ENCODE results near the gene RAB11FIP4. TPM values are rescaled to one million over a fixed set of nuclear protein-coding genes. Genes with fewer than 3 reads are reported as not detected.

Gene RAB11FIP4
- total RNA-seq, 1 donor: under 0.01 TPM

DNA sequence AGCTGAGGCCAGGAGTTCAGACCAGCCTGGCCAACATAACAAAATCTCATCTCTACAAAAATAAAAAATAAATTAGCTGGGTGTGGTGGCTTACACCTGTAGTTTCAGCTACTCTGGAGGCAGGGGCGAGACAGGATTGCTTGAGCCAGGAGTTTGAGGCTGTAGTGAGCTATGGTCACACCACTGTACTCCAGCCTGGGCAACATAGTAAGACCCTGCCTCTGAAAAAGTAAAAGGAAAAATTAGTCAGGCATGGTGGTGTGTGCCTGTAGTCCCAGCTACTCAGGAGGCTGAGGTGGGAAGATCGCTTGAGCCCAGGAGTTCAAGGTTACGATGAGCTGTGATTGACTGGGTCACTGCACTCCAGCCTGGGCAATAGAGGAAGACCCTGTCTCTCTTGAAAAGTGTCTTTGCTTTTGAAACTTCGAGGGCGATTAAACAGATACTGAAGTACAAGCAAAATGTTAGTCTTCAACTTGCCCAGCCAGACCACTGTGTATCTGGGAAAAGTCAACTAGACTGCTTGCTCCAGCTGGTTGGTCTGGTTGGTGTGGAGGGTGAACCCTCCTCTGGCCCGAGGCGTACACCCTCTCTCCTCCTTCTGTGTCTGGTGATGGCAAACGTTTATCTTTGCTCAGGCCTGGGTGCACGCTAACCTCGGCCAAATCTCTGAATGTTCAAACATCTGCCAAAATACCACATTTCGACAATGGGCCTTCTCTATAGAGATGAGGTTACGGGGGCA lies 174.9 kb downstream of the RAB11FIP4 start:
- DNase-seq (ENCODE audit: low read depth): no peak
- no peak overlapping the region for H3K4me3 ChIP-seq (ENCODE audit: low read depth, low read length)
- TF ChIP-seq CTCF (IDR thresholded peaks at IDR 0.05; ENCODE audit: insufficient read depth, low read depth, low read length): no peak

- H3K4me3 ChIP-seq (ENCODE audit: low read depth, low read length): no peak overlapping the region
- no peak for TF ChIP-seq CTCF (IDR thresholded peaks at IDR 0.05; ENCODE audit: insufficient read depth, low read depth, low read length)
Measured at GRCh38 chr17:31566992-31567373, 175.5 kb downstream of the RAB11FIP4 start.

DNA sequence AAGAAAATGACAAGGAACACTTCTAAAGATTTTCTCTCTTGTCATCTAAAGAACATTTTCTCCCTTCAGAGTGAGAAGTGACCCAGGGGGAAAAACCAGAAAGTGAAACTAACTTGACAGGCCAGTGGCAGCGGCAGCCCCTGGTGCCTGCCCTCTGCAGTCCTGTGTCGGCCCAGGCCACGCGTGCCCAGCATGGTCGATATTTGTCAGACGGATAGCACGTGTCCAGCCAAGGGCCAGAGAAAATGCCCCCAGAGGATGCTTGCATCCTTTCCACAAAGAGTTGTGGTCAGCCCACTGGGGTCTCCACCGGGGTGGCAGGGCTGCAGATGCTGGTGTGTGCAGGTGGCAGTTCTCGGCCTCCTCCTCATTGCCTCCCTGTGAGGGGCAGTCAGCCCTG lies 176.6 kb downstream of the RAB11FIP4 start:
- no peak for TF ChIP-seq CTCF (IDR thresholded peaks at IDR 0.05; ENCODE audit: insufficient read depth, low read depth, low read length)
- no peak for DNase-seq (ENCODE audit: low read depth)
- H3K4me3 ChIP-seq (ENCODE audit: low read depth, low read length): no peak overlapping the region

More at GRCh38 chr17:31566992-31567373, 175.5 kb downstream of the RAB11FIP4 start:
- no peak for DNase-seq (ENCODE audit: low read depth)

DNA sequence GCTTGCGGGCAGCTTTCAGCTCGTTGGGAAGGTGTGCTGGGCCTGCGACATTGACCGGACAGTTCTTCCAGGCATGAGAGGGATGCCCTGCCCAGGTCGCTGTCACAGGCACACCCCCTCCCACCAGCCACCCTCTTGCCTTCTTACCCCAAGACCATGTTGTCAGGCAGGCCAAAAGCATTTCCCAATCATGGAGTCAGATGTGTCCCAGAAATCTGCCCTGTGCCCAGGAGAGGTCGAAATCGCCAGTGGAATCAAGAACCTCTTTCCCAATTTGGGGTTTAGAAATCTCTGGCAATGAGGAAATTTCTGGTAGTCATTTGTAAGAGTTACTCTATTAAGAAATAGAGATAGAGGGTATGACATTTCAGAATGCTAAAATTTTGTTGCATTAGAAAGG lies 177.1 kb downstream of the RAB11FIP4 start:
- no peak overlapping the region for H3K4me3 ChIP-seq (ENCODE audit: low read depth, low read length)
- peak; percentile 79 for DNase-seq (ENCODE audit: low read depth)
- TF ChIP-seq CTCF (IDR thresholded peaks at IDR 0.05; ENCODE audit: insufficient read depth, low read depth, low read length): no peak

DNA sequence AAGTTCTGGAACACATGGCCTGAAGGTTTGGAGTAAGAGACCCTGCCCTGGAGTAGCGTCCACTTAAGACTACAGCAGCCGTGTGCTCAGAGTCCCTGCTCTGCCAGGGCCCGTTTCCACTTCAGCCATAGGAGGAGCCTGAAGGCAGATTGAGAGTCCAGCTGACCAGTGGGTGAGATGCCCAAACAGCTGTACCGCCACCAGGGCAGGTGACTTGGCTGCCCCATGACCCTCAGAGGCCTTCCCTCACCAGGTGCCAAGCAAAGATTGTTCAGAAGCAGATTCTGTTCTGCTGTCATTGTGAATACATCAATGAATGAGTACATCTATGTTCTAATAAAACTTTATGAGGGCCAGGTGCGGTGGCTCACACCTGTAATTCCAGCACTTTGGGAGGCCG lies 178.8 kb downstream of the RAB11FIP4 start:
- no peak for DNase-seq (ENCODE audit: low read depth)
- H3K4me3 ChIP-seq (ENCODE audit: low read depth, low read length): no peak overlapping the region
- TF ChIP-seq CTCF (IDR thresholded peaks at IDR 0.05; ENCODE audit: insufficient read depth, low read depth, low read length): no peak

GRCh38 chr17:31570951-31571892 lies 179.7 kb downstream of the RAB11FIP4 start:
- DNase-seq (ENCODE audit: low read depth): peak; percentile 95
- H3K4me3 ChIP-seq (ENCODE audit: low read depth, low read length): no peak overlapping the region
- no peak for TF ChIP-seq CTCF (IDR thresholded peaks at IDR 0.05; ENCODE audit: insufficient read depth, low read depth, low read length)

Data from fibroblast of villous mesenchyme (primary cell).